ENCODE data around the gene AP3M1.
"Not testable (repeated sequence)": the region's sequence is repeated elsewhere in the genome, so short reads cannot be mapped to it uniquely, and the experiment has no call there.

AP3M1 gene
- 26.9 to 40.9 (median 28.5) reads per million in 3 donors for total RNA-seq

GRCh38 chr10:74150204-74150989 lies at the start of gene AP3M1:
Gene AP3M1 (minus strand): TSS chr10:74150828. CDS start chr10:74138379, 12,449 bp downstream.
- DNase-seq = peak; percentile 76 to 82 (median 79)
- peak within 1 kb of the TSS; percentile 89 for H3K27ac ChIP-seq (ENCODE audit: insufficient read depth, low read length, poor library complexity, severe bottlenecking)
- no peaks in the 10 kb centered on the region for H3K36me3 ChIP-seq (ENCODE audit: control insufficient read depth, insufficient read depth, low read length)
- H3K9me3 ChIP-seq (ENCODE audit: control insufficient read depth, low read length) = no peaks in the 10 kb centered on the region
- peaks cover 17% of the 10 kb centered on the region for H3K4me1 ChIP-seq (ENCODE audit: control insufficient read depth, insufficient read depth, low read length, poor library complexity, severe bottlenecking)
- peak within 1 kb of the TSS; percentile 91 for H3K4me3 ChIP-seq (ENCODE audit: insufficient read depth, low read depth, low read length, poor library complexity, severe bottlenecking)
- H3K27me3 ChIP-seq (replicated peaks; ENCODE audit: control insufficient read depth, insufficient read depth, low read length, poor library complexity, severe bottlenecking) = no peaks in the 10 kb centered on the region

GRCh38 chr10:74199315-74199714 lies 48.7 kb upstream of the AP3M1 start:
- Histone ChIP-seq H3K27ac (ENCODE audit: insufficient read depth, low read length, poor library complexity, severe bottlenecking) (no peak overlapping the region), H3K27me3 (replicated peaks; ENCODE audit: control insufficient read depth, insufficient read depth, low read length, poor library complexity, severe bottlenecking) (no peaks in the 10 kb centered on the region), H3K36me3 (ENCODE audit: control insufficient read depth, insufficient read depth, low read length) (no peaks in the 10 kb centered on the region), H3K4me3 (ENCODE audit: insufficient read depth, low read depth, low read length, poor library complexity, severe bottlenecking) (no peak overlapping the region), H3K9me3 (ENCODE audit: control insufficient read depth, low read length) (no peaks in the 10 kb centered on the region), H3K4me1 (ENCODE audit: control insufficient read depth, insufficient read depth, low read length, poor library complexity, severe bottlenecking) (no peaks in the 10 kb centered on the region)
- DNase-seq = no peak

GRCh38 chr10:74194999-74195398 lies 44.4 kb upstream of the AP3M1 start:
- H3K4me3 ChIP-seq (ENCODE audit: insufficient read depth, low read depth, low read length, poor library complexity, severe bottlenecking) = no peak overlapping the region
- no peaks in the 10 kb centered on the region for H3K27me3 ChIP-seq (replicated peaks; ENCODE audit: control insufficient read depth, insufficient read depth, low read length, poor library complexity, severe bottlenecking)
- H3K9me3 ChIP-seq (ENCODE audit: control insufficient read depth, low read length) = no peaks in the 10 kb centered on the region
- no peak overlapping the region for H3K27ac ChIP-seq (ENCODE audit: insufficient read depth, low read length, poor library complexity, severe bottlenecking)
- DNase-seq = no peak
- no peaks in the 10 kb centered on the region for H3K36me3 ChIP-seq (ENCODE audit: control insufficient read depth, insufficient read depth, low read length)
- peaks cover 16% of the 10 kb centered on the region for H3K4me1 ChIP-seq (ENCODE audit: control insufficient read depth, insufficient read depth, low read length, poor library complexity, severe bottlenecking)

- Histone ChIP-seq H3K27me3 (replicated peaks; ENCODE audit: control insufficient read depth, insufficient read depth, low read length, poor library complexity, severe bottlenecking) (no peaks in the 10 kb centered on the region), H3K27ac (ENCODE audit: insufficient read depth, low read length, poor library complexity, severe bottlenecking) (no peak overlapping the region), H3K4me1 (ENCODE audit: control insufficient read depth, insufficient read depth, low read length, poor library complexity, severe bottlenecking) (peaks cover 18% of the 10 kb centered on the region), H3K9me3 (ENCODE audit: control insufficient read depth, low read length) (no peaks in the 10 kb centered on the region), H3K4me3 (ENCODE audit: insufficient read depth, low read depth, low read length, poor library complexity, severe bottlenecking) (no peak overlapping the region), H3K36me3 (ENCODE audit: control insufficient read depth, insufficient read depth, low read length) (no peaks in the 10 kb centered on the region)
- DNase-seq = no peak
These were observed 43.9 kb upstream of the AP3M1 start for GRCh38 chr10:74194545-74194944.

- H3K27ac ChIP-seq (ENCODE audit: insufficient read depth, low read length, poor library complexity, severe bottlenecking) = no peak overlapping the region
- H3K4me3 ChIP-seq (ENCODE audit: insufficient read depth, low read depth, low read length, poor library complexity, severe bottlenecking) = no peak overlapping the region
- no peaks in the 10 kb centered on the region for H3K9me3 ChIP-seq (ENCODE audit: control insufficient read depth, low read length)
- no peaks in the 10 kb centered on the region for H3K36me3 ChIP-seq (ENCODE audit: control insufficient read depth, insufficient read depth, low read length)
- H3K27me3 ChIP-seq (replicated peaks; ENCODE audit: control insufficient read depth, insufficient read depth, low read length, poor library complexity, severe bottlenecking) = no peaks in the 10 kb centered on the region
- no peak for DNase-seq
- H3K4me1 ChIP-seq (ENCODE audit: control insufficient read depth, insufficient read depth, low read length, poor library complexity, severe bottlenecking) = peaks cover 24% of the 10 kb centered on the region
These were observed 39.9 kb upstream of the AP3M1 start for GRCh38 chr10:74190494-74190893.

GRCh38 chr10:74189999-74190421 lies 39.4 kb upstream of the AP3M1 start:
- DNase-seq = no peak
- Histone ChIP-seq H3K27me3 (replicated peaks; ENCODE audit: control insufficient read depth, insufficient read depth, low read length, poor library complexity, severe bottlenecking) (no peaks in the 10 kb centered on the region), H3K36me3 (ENCODE audit: control insufficient read depth, insufficient read depth, low read length) (no peaks in the 10 kb centered on the region), H3K4me1 (ENCODE audit: control insufficient read depth, insufficient read depth, low read length, poor library complexity, severe bottlenecking) (peaks cover 24% of the 10 kb centered on the region), H3K27ac (ENCODE audit: insufficient read depth, low read length, poor library complexity, severe bottlenecking) (no peak overlapping the region), H3K4me3 (ENCODE audit: insufficient read depth, low read depth, low read length, poor library complexity, severe bottlenecking) (no peak overlapping the region), H3K9me3 (ENCODE audit: control insufficient read depth, low read length) (no peaks in the 10 kb centered on the region)

- not testable (repeated sequence) for H3K27me3 ChIP-seq (replicated peaks; ENCODE audit: control insufficient read depth, insufficient read depth, low read length, poor library complexity, severe bottlenecking); H3K4me3 ChIP-seq (ENCODE audit: insufficient read depth, low read depth, low read length, poor library complexity, severe bottlenecking); H3K36me3 ChIP-seq (ENCODE audit: control insufficient read depth, insufficient read depth, low read length); H3K9me3 ChIP-seq (ENCODE audit: control insufficient read depth, low read length); H3K27ac ChIP-seq (ENCODE audit: insufficient read depth, low read length, poor library complexity, severe bottlenecking); DNase-seq
- peaks cover 19% of the 10 kb centered on the region for H3K4me1 ChIP-seq (ENCODE audit: control insufficient read depth, insufficient read depth, low read length, poor library complexity, severe bottlenecking)
These were observed 38.0 kb upstream of the AP3M1 start for GRCh38 chr10:74188617-74189016.

GRCh38 chr10:74187237-74187636 lies 36.6 kb upstream of the AP3M1 start:
- Histone ChIP-seq H3K36me3 (ENCODE audit: control insufficient read depth, insufficient read depth, low read length) (no peaks in the 10 kb centered on the region), H3K4me3 (ENCODE audit: insufficient read depth, low read depth, low read length, poor library complexity, severe bottlenecking) (no peak overlapping the region), H3K27ac (ENCODE audit: insufficient read depth, low read length, poor library complexity, severe bottlenecking) (no peak overlapping the region), H3K4me1 (ENCODE audit: control insufficient read depth, insufficient read depth, low read length, poor library complexity, severe bottlenecking) (peaks cover 16% of the 10 kb centered on the region), H3K9me3 (ENCODE audit: control insufficient read depth, low read length) (no peaks in the 10 kb centered on the region), H3K27me3 (replicated peaks; ENCODE audit: control insufficient read depth, insufficient read depth, low read length, poor library complexity, severe bottlenecking) (no peaks in the 10 kb centered on the region)
- DNase-seq = no peak

- Histone ChIP-seq H3K27me3 (replicated peaks; ENCODE audit: control insufficient read depth, insufficient read depth, low read length, poor library complexity, severe bottlenecking) (no peaks in the 10 kb centered on the region), H3K4me3 (ENCODE audit: insufficient read depth, low read depth, low read length, poor library complexity, severe bottlenecking) (no peak overlapping the region), H3K36me3 (ENCODE audit: control insufficient read depth, insufficient read depth, low read length) (no peaks in the 10 kb centered on the region), H3K4me1 (ENCODE audit: control insufficient read depth, insufficient read depth, low read length, poor library complexity, severe bottlenecking) (peaks cover 16% of the 10 kb centered on the region), H3K27ac (ENCODE audit: insufficient read depth, low read length, poor library complexity, severe bottlenecking) (no peak overlapping the region), H3K9me3 (ENCODE audit: control insufficient read depth, low read length) (no peaks in the 10 kb centered on the region)
- no peak for DNase-seq
These were observed 36.0 kb upstream of the AP3M1 start for GRCh38 chr10:74186678-74187077.

- Histone ChIP-seq H3K4me1 (ENCODE audit: control insufficient read depth, insufficient read depth, low read length, poor library complexity, severe bottlenecking) (peaks cover 11% of the 10 kb centered on the region), H3K9me3 (ENCODE audit: control insufficient read depth, low read length) (no peaks in the 10 kb centered on the region), H3K27ac (ENCODE audit: insufficient read depth, low read length, poor library complexity, severe bottlenecking) (no peak overlapping the region)
These were observed 28.6 kb upstream of the AP3M1 start for GRCh38 chr10:74179111-74179710.

More at GRCh38 chr10:74179111-74179710, 28.6 kb upstream of the AP3M1 start:
- no peaks in the 10 kb centered on the region for H3K36me3 ChIP-seq (ENCODE audit: control insufficient read depth, insufficient read depth, low read length)
- H3K4me3 ChIP-seq (ENCODE audit: insufficient read depth, low read depth, low read length, poor library complexity, severe bottlenecking) = no peak overlapping the region
- DNase-seq = no peak
- H3K27me3 ChIP-seq (replicated peaks; ENCODE audit: control insufficient read depth, insufficient read depth, low read length, poor library complexity, severe bottlenecking) = no peaks in the 10 kb centered on the region

Data from effector memory CD4-positive, alpha-beta T cell (primary cell).